Activated effector memory CD4-positive, alpha-beta T cell treated with anti-CD3 and anti-CD28 coated beads, Interleukin-2, amount 50 U/mL, for 16 hours (primary cell): ENCODE data around the gene EDEM1.
"Not testable (repeated sequence)": the region's sequence is repeated elsewhere in the genome, so short reads cannot be mapped to it uniquely, and the experiment has no call there.

ENCODE experiments used
- DNase-seq: peaks from one replicate; pipeline ENCODE4 v3.0.0-alpha.2; 2020

The EDEM1 gene

GRCh38 chr3:5238545-5238944 lies 51.0 kb downstream of the EDEM1 start:
- no peak for DNase-seq

DNA sequence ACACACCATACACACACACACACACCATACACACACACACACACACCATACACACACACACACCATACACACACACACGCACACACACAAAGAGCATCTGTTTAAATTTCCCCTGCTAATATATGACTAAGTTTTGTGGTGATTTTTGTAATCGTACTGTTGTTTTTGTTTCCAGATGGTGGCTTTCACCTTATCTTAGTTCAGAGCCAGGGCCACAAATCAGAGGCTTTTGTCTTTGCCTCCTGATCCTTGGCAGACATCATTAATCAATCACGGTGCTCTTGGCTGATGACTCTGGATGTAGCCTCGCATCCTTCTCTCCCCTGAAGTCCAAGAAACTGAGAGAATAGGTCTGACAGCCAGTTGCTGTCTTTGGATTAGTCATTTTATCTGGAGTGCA lies 52.1 kb downstream of the EDEM1 start:
- no peak for DNase-seq

DNA sequence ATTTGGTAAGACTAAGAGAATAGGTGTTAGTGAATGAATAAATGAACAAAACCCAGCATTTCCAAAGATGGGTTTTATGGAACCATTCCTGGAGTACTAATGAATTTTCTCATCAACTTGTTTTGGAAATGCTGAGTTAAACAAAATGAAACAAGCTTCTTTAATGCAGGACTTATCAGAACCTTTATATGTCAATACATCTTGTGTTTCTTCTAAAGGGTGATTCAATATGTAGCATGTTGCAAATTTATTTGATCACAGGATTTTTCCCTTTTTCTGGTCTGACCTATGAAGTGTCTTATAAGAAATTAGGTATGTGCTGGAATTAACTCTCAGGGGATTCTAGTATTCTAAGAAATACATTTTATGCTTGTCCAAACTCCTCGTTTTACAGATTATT lies 53.2 kb downstream of the EDEM1 start:
- no peak for DNase-seq

DNA sequence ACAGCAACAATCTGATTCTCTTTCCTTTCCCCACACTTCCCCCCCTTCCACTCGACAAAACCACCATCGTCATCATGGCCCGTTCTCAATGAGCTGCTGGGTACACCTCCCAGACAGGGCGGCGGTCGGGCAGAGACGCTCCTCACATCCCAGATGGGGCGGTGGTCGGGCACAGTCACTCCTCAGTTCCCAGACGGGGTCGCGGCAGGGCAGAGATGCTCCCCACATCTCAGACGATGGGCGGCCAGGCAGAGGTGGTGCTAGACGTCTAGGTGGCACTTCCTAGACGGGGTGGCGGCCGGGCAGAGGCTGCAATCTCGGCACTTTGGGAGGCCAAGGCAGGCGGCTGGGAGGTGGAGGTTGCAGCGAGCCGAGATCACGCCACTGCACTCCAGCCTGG lies 55.3 kb downstream of the EDEM1 start:
- not testable (repeated sequence) for DNase-seq

DNA sequence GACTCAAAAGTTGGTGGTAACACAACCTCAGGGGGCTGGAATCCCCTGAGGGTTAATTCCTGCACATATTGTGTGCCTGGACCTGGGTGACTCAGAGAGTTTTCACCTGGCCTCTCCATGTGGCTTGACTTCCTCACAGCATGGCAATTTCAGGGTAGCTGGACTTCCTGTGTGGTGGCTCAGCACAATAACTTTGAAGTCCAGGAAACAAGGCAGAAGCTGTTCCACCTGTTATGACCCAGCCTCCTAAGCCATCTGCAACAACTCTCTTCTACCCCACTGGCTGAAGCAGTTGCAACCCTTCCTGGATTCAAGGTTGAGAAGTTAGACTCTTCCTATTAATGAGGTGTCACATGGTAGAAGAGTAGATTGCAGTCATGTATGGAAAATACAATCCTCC lies 58.4 kb downstream of the EDEM1 start:
- no peak for DNase-seq

DNA sequence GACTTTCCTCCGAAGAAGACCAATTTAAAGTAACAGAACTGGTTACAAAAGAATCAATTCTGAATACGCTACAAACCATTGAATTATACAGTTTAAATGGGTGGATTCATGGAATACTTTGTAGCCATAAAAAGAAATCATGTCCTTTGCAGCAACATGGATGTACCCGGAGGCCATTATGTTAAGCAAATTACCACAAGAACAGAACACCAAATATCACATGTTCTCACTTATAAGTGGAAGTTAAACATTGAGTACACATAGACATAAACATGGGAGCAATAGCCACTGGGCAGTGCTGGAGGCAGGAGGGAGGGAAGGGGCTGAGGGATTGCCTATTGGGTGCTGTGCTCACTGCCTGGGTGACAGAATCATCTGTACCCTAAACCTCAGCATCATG lies 61.3 kb downstream of the EDEM1 start:
- no peak for DNase-seq

DNA sequence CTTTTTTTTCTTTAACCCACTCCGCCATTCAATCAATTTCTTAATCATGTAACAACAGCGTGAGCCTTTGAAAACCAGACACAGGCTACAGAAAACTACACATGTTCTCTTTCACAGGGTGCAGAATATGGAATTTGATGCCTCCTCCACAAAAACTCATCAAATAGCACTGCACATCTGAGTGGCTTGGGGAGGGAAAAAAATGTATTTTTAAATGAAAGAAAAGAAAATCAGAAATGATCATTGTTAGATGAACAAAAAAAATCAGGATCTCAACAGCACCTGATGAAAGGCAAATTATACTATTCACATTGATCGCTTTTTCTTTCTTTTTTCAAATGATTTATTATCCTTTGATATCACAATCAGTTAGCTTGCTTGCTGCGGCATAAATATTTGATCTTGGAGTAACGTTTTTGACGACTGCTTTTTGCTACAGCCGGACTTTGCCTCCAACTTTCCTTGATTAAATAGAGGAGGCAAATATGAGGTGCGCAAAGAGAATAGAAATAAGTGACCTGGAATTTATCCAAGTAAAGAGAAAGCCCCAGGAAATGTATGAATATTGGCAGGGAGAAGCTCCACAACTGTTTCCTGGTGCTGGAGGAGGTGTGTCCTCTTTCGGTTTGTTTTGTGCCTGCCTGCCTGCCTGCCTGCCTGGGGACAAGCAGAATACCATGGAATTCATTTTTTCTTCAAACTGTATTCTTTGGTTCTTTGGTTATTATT lies 63.1 kb downstream of the EDEM1 start:
- DNase-seq = no peak

- DNase-seq = no peak
These were observed 63.7 kb downstream of the EDEM1 start for GRCh38 chr3:5251196-5251583.

GRCh38 chr3:5252131-5252530 lies 64.6 kb downstream of the EDEM1 start:
- DNase-seq = no peak

GRCh38 chr3:5254281-5255048 lies 67.0 kb downstream of the EDEM1 start:
- DNase-seq = no peak

DNA sequence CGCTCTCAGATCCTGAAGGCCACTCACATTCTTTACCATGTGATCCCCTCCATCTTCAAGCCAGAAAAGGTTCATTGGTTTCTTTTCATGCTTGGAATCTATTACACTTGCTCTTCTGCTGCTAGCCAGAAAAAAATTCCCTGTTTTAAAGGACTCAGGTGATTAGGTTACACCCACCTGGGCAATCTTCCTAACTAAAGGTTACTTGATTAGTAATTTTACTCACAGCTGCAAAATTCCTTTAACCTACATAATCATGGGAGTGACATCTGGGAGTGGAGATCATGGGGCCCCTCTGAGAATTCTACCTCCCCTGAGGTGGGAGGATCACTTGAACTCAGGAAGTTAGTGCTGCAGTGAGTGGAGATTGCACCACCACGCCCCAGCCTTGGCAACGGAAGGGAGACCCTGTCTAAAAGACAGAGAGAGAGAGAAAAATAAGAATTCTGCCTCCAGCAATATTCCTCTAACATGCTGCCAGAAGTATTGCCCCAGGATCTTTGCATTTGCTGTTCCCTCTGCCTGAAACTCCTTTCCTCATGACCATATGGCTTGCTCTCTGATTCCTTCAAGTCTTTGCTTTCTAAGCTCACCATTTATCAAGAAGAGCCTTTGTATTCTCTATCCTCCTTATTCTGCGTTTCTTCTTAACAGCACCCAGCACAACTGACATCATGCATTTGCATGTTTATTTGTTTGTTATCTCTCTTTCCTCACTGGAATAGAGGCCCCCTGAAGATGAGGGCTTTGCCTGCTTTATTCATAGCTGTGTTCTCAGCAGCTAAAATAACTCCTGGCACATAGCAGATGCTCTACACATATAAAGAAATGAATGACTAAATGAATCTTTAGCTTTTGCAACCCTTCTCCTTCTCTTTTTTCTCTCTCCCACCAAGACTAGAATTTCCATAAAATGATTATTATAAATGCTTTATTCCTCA lies 68.2 kb downstream of the EDEM1 start:
- DNase-seq = no peak

GRCh38 chr3:5258526-5258925 lies 71.0 kb downstream of the EDEM1 start:
- DNase-seq = no peak

GRCh38 chr3:5260992-5261501 lies 73.5 kb downstream of the EDEM1 start:
- no peak for DNase-seq

- DNase-seq = no peak
These were observed 75.0 kb downstream of the EDEM1 start for GRCh38 chr3:5262507-5262906.

DNA sequence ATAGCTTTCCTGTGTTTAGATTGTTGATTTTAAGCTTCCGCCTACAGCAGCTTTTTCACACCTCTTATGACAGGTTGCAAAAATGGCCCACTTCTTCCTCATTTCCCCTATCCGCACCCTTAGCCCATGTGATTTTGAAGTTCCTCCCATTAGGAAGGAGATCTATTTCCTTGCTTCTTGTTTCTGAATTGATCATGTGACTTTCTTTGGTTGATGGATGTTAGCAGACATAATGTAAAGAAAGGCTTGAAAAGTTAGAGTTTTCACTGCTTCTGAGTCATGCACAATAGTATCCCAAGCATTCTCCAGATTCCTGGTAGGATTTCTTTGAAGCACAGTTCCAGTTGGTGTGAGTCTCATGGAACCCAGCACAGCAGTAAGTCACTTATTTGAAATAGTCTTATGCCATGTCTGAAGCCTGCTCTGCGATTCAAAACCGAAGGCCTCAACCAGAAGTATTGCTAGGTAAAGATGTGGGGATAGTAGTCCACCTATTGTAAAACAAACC lies 76.6 kb downstream of the EDEM1 start:
- no peak for DNase-seq

- DNase-seq = no peak
These were observed 77.6 kb downstream of the EDEM1 start for GRCh38 chr3:5264896-5265770.

GRCh38 chr3:5267252-5267651 lies 79.7 kb downstream of the EDEM1 start:
- DNase-seq = no peak

DNA sequence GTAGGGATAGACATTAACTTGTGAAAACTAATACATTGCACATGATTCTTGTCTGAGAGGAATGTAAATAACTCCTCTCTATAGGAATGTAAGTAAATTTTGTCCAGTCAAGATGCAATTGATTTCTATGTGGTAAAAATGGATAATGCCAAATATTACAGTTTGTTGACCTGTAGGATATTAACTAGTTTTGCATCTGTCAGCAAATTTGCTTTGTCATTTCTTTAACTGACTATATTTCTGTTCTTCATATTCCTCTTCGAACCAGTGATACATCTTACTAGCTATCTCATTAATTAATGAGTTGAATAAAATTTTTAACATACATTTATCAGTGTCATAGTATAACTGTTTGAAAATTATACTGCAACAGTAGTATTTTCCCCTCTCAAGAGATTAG lies 80.4 kb downstream of the EDEM1 start:
- DNase-seq = no peak
